Measurements from ENCODE around the gene TMEM106C. TPM values are rescaled to one million over a fixed set of nuclear protein-coding genes. Genes with fewer than 3 reads are reported as not detected.
"Not testable (repeated sequence)": the region's sequence is repeated elsewhere in the genome, so short reads cannot be mapped to it uniquely, and the experiment has no call there.

The TMEM106C gene
- total RNA-seq, 1 donor from 2014 or later = 164 TPM

DNA sequence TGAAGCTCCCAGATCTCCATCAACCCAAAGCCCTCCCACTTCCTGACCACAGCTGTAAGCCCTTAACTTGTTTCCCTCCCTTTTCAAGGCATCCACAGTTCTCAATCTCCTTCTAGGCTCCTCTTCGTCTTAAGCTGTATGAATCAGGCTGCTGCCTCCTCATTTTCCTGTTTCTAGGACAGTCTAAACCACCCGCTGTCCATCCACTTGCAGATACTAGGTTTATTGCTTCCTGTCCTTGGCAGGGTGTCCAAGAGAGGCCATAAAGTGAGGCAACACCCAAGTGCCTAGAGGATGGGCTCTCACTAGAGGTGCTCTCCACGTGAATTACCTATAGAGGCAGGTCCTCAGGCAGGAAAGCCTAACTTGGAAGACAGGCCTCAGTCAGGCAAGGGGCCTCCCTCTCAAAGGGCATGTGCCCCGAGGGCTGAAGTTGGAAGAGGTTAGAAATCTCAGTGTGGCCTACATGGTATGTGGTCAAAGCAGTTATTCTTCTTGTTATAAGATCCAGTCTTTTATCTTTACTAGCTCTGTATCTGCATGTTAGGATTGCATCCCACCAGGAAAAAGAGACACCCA, 8.8 kb upstream of the TMEM106C start:
- H3K4me3 ChIP-seq (ENCODE audit: low read depth, low read length) = no peak overlapping the region
- TF ChIP-seq, protein P1, sequence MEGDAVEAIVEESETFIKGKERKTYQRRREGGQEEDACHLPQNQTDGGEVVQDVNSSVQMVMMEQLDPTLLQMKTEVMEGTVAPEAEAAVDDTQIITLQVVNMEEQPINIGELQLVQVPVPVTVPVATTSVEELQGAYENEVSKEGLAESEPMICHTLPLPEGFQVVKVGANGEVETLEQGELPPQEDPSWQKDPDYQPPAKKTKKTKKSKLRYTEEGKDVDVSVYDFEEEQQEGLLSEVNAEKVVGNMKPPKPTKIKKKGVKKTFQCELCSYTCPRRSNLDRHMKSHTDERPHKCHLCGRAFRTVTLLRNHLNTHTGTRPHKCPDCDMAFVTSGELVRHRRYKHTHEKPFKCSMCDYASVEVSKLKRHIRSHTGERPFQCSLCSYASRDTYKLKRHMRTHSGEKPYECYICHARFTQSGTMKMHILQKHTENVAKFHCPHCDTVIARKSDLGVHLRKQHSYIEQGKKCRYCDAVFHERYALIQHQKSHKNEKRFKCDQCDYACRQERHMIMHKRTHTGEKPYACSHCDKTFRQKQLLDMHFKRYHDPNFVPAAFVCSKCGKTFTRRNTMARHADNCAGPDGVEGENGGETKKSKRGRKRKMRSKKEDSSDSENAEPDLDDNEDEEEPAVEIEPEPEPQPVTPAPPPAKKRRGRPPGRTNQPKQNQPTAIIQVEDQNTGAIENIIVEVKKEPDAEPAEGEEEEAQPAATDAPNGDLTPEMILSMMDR (conservative IDR thresholded peaks at IDR 0.05; ENCODE audit: low read depth, low read length) = no peak
- DNase-seq (ENCODE audit: low read depth) = no peak

DNA sequence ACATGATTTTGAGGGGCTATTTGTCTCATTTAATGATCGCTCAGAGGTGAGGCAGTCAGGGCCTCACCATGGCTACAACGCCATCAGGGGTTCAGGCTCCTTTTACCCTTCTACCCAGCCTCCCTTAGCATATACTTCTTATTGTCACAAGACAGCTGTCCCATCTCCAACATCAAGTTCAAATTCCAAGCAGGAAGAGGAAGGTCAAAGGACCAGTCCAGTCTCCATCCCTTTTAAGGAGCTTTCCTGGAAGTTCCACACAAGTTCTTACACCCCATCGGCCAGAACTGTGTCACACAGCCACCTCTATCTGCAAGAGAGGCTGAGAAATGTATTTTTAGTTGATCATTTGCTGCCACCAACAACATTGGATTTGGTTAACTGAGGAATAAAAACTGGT, 8.3 kb upstream of the TMEM106C start:
- DNase-seq (ENCODE audit: low read depth) = no peak

DNA sequence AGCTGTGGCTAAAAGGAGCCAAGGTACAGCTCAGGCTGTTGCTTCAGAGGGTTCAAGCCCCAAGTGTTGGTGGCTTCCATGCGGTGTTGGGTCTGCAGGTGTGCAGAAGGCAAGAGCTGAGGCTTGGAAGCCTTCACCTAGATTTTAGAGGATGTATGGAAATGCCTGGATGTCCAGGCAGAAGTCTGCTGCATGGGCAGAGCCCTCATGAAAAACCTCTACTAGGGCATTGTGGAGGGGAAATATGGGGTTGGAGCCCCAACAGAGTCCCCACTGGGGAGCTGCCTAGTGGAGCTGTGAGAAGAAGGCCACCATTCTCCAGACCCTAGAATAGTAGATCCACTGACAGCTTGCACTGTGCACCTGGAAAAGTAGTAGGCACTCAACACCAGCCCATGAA, 5.7 kb upstream of the TMEM106C start:
- H3K4me3 ChIP-seq (ENCODE audit: low read depth, low read length); DNase-seq (ENCODE audit: low read depth): not testable (repeated sequence)

More for the DNA sequence above, 8.3 kb upstream of the TMEM106C start:
- H3K4me3 ChIP-seq (ENCODE audit: low read depth, low read length) = no peak overlapping the region
- TF ChIP-seq, protein P1 (conservative IDR thresholded peaks at IDR 0.05; ENCODE audit: low read depth, low read length) = no peak

DNA sequence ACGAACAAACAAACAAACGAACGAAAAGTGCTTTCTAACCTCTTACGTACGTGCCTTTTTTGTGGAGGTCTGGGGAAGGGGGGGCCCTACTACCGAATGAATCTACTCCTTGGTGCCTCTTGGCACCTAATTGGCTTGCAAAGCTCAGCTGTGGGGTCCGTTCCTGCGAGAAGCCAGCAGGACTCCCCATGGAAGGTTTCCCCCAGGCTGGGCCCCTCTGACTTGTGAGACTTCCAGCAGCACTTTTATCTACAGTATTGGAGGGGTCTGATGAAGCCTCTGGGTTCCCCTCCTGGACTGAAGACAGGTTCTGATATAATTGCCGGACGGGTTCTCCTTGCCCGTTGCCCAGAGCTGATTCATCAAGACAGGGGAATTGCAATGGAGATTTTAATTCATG, 1.2 kb upstream of the TMEM106C start:
- H3K4me3 ChIP-seq (ENCODE audit: low read depth, low read length) = no peak overlapping the region
- DNase-seq (ENCODE audit: low read depth) = no peak
- TF ChIP-seq, protein P1 (conservative IDR thresholded peaks at IDR 0.05; ENCODE audit: low read depth, low read length) = no peak

DNA sequence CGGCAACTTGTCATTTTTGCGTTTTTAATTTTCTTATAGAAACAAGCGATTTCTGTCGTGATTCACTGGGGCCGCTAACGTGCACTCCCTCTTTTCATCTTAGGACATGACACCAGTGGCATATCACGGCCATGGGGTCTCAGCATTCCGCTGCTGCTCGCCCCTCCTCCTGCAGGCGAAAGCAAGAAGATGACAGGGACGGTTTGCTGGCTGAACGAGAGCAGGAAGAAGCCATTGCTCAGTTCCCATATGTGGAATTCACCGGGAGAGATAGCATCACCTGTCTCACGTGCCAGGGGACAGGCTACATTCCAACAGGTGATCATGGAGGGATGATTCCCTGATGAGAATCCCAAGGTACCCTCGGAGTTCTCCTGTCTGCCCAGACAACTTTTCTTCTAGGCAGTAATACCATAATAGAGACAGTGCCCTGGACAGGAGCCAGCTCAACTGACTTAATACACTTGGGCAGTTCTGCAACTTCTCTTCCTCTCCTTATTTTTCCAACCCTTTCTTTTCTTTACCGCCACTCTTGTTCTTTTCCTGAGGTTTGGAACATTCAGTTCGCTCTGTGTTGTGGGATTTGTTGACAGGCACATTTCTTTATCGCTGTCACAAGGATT, 821 bp downstream of the TMEM106C start:
- TF ChIP-seq, protein P1 (conservative IDR thresholded peaks at IDR 0.05; ENCODE audit: low read depth, low read length) = no peak
- H3K4me3 ChIP-seq (ENCODE audit: low read depth, low read length) = peak overlapping the region; percentile 96
- DNase-seq (ENCODE audit: low read depth) = no peak

DNA sequence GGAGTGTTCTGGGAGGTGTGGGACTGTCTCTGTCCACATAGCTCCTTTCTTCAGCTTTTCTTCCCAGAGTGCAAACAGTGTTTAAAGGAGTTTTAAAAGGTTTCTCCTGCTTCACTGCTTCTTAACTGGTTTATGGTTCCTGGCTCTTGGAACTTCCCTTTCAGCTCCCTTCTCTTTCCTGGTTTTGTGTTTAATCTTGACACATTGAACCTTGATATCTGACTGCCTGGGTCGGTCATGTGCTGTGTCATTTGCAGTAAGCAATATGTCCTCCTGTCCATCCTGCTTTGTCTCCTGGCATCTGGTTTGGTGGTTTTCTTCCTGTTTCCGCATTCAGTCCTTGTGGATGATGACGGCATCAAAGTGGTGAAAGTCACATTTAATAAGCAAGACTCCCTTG, 2.2 kb downstream of the TMEM106C start:
- TF ChIP-seq, protein P1 (conservative IDR thresholded peaks at IDR 0.05; ENCODE audit: low read depth, low read length) = no peak
- DNase-seq (ENCODE audit: low read depth) = no peak
- H3K4me3 ChIP-seq (ENCODE audit: low read depth, low read length) = no peak overlapping the region

DNA sequence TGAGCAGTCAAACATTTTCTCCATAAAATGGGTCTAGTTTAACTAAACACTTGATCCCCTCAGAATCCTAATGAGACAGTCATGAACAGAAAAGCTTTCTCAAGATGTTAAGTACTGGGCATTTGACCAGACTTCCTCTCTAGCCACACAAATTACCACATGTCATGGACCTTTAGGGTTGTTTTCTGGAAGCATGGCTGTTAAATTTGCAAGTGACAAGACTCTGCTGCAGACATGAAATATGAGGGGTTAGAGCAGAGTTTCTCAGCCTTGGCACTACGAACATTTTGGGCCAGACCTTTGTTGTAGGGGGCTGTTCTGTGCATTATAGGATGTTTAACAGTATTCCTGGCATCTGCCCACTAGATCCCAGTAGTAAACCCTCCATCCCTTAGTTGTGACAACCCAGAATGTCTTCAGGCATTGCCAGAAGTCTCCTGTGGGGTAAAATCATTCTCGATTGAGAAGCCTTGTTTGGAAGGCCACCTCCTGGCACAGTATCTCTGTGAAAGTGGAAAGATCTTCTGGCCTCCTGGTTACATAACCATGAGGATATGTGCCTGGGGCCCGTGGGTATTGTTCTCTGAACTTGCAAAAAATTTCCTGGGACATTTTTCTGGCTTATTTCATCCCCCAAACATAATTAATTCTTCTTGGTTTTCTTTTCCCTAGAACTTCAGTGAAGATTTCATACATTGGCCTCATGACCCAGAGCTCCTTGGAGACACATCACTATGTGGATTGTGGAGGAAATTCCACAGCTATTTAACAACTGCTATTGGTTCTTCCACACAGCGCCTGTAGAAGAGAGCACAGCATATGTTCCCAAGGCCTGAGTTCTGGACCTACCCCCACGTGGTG, 4.3 kb downstream of the TMEM106C start:
- no peak for DNase-seq (ENCODE audit: low read depth)
- TF ChIP-seq, protein P1 (conservative IDR thresholded peaks at IDR 0.05; ENCODE audit: low read depth, low read length) = no peak
- H3K4me3 ChIP-seq (ENCODE audit: low read depth, low read length) = no peak overlapping the region

All from epithelial cell of proximal tubule (primary cell).